Coronary artery (tissue), 2 donors: Measurements from ENCODE around the gene FAM210A.

Source experiments
- DNase-seq: peaks from one replicate; pipeline ENCODE4 v3.0.0-alpha.2; 2017; ENCODE audit warnings: low spot score
- H3K27ac ChIP-seq, 2 donors: fragments of 200-600 bp; sonication (generic); one replicate each; pipeline ENCODE4 v1.5.1; 2016 to 2019
- H3K4me3 ChIP-seq: fragments of 200-600 bp; sonication (generic); 2 replicates; pipeline ENCODE4 v1.5.1; 2016; ENCODE audit warnings: mild to moderate bottlenecking, moderate library complexity
- CTCF ChIP-seq: fragments of 200-600 bp; sonication (generic); IDR thresholded peaks from one replicate; pipeline ENCODE4 v1.5.1; 2019; ENCODE audit warnings: antibody characterized with exemption

Gene FAM210A

GRCh38 chr18:13658436-13659204 is 67.7 kb downstream of the FAM210A start:
- Histone ChIP-seq H3K27ac (no peak overlapping the region), H3K4me3 (no peak overlapping the region)
- TF ChIP-seq CTCF = no peak
- no peak for DNase-seq

- DNase-seq = no peak
- Histone ChIP-seq H3K27ac (no peak overlapping the region), H3K4me3 (no peak overlapping the region)
- no peak for TF ChIP-seq CTCF
Observed at GRCh38 chr18:13657974-13658373, 68.4 kb downstream of the FAM210A start.

GRCh38 chr18:13653746-13654433 is 72.5 kb downstream of the FAM210A start:
- H3K4me3 ChIP-seq = no peak overlapping the region
- H3K27ac ChIP-seq = no peak overlapping the region
- TF ChIP-seq CTCF = no peak
- no peak for DNase-seq

GRCh38 chr18:13649397-13650390 is 76.7 kb downstream of the FAM210A start:
- no peak for DNase-seq
- Histone ChIP-seq H3K4me3 (no peak overlapping the region), H3K27ac (no peak overlapping the region)
- TF ChIP-seq CTCF = no peak

GRCh38 chr18:13647761-13648160 is 78.6 kb downstream of the FAM210A start:
- no peak overlapping the region for H3K4me3 ChIP-seq
- no peak overlapping the region for H3K27ac ChIP-seq
- TF ChIP-seq CTCF = no peak
- DNase-seq = no peak

- Histone ChIP-seq H3K27ac (no peak overlapping the region), H3K4me3 (no peak overlapping the region)
- DNase-seq = no peak
- no peak for TF ChIP-seq CTCF
Observed at GRCh38 chr18:13646633-13647032, 79.7 kb downstream of the FAM210A start.
